Stimulated activated CD8-positive, alpha-beta memory T cell treated with anti-CD3 and anti-CD28 coated beads, Interleukin-2, amount 100 ng/mL, for 1 hour (primary cell): ENCODE measurements around the gene CAMTA1.

ENCODE experiments used
- DNase-seq, 2 donors: peaks; one replicate each; pipeline ENCODE4 v3.0.0-alpha.2; 2020; ENCODE audit warnings: low read depth in 2 of 2

Gene CAMTA1

GRCh38 chr1:6779089-6779805, 6.0 kb upstream of the CAMTA1 start:
- no peak for DNase-seq

GRCh38 chr1:6782151-6782550, 3.1 kb upstream of the CAMTA1 start:
- no peak for DNase-seq

- no peak for DNase-seq
Measured at GRCh38 chr1:6783221-6783620, 2.0 kb upstream of the CAMTA1 start.

GRCh38 chr1:6783936-6784559, 1.2 kb upstream of the CAMTA1 start:
- DNase-seq, result peak in 1 of 2 donors; percentile 5

GRCh38 chr1:6784560-6785317, 515 bp upstream of the CAMTA1 start:
- DNase-seq, result peak; percentile 98 to 99

- DNase-seq, result peak in 1 of 2 donors; percentile 28
Measured at GRCh38 chr1:6785728-6786505, 663 bp downstream of the CAMTA1 start.

- no peak for DNase-seq
Measured at GRCh38 chr1:6788946-6789345, 3.7 kb downstream of the CAMTA1 start.

- DNase-seq, result no peak
Measured at GRCh38 chr1:6790146-6790545, 4.9 kb downstream of the CAMTA1 start.

GRCh38 chr1:6794164-6794563, 8.9 kb downstream of the CAMTA1 start:
- DNase-seq, result no peak

GRCh38 chr1:6795203-6795602, 9.9 kb downstream of the CAMTA1 start:
- no peak for DNase-seq

- DNase-seq, result no peak
Measured at GRCh38 chr1:6795661-6796060, 10.4 kb downstream of the CAMTA1 start.

- no peak for DNase-seq
Measured at GRCh38 chr1:6796095-6796494, 10.8 kb downstream of the CAMTA1 start.

GRCh38 chr1:6799499-6799898, 14.2 kb downstream of the CAMTA1 start:
- no peak for DNase-seq

GRCh38 chr1:6800745-6801144, 15.5 kb downstream of the CAMTA1 start:
- no peak for DNase-seq

GRCh38 chr1:6801199-6801598, 15.9 kb downstream of the CAMTA1 start:
- no peak for DNase-seq

GRCh38 chr1:6801966-6802365, 16.7 kb downstream of the CAMTA1 start:
- DNase-seq, result no peak

- no peak for DNase-seq
Measured at GRCh38 chr1:6802454-6802853, 17.2 kb downstream of the CAMTA1 start.

GRCh38 chr1:6802893-6803292, 17.6 kb downstream of the CAMTA1 start:
- DNase-seq, result no peak

- DNase-seq, result no peak
Measured at GRCh38 chr1:6803357-6803756, 18.1 kb downstream of the CAMTA1 start.

- DNase-seq, result no peak
Measured at GRCh38 chr1:6805004-6805416, 19.8 kb downstream of the CAMTA1 start.

GRCh38 chr1:6807782-6808181, 22.5 kb downstream of the CAMTA1 start:
- DNase-seq, result no peak

- DNase-seq, result no peak
Measured at GRCh38 chr1:6809461-6809860, 24.2 kb downstream of the CAMTA1 start.
